Measurements from ENCODE around the gene PRRT2.
"Not testable (repeated sequence)": the region's sequence is repeated elsewhere in the genome, so short reads cannot be mapped to it uniquely, and the experiment has no call there.

Gene PRRT2

GRCh38 chr16:29812754-29813643, 1.0 kb downstream of the PRRT2 start:
- DNase-seq (ENCODE audit: low spot score), result no peak

- DNase-seq (ENCODE audit: low spot score), result no peak
Measured at GRCh38 chr16:29813644-29814562, 1.9 kb downstream of the PRRT2 start.

- no peak for DNase-seq (ENCODE audit: low spot score)
Measured at GRCh38 chr16:29814592-29814991, 2.6 kb downstream of the PRRT2 start.

GRCh38 chr16:29815032-29815721, 3.2 kb downstream of the PRRT2 start:
- no peak for DNase-seq (ENCODE audit: low spot score)

GRCh38 chr16:29815793-29816693, 4.0 kb downstream of the PRRT2 start, which contains the start of gene PAGR1:
PAGR1 (plus strand) TSS chr16:29816152; CDS start chr16:29816526, 374 bp downstream.
- peak; percentile 98 for DNase-seq (ENCODE audit: low spot score)

GRCh38 chr16:29816694-29817441, 4.9 kb downstream of the PRRT2 start:
- peak; percentile 40 for DNase-seq (ENCODE audit: low spot score)

- no peak for DNase-seq (ENCODE audit: low spot score)
Measured at GRCh38 chr16:29818082-29818481, 6.1 kb downstream of the PRRT2 start.

GRCh38 chr16:29819506-29819905, 7.5 kb downstream of the PRRT2 start:
- no peak for DNase-seq (ENCODE audit: low spot score)

GRCh38 chr16:29820271-29820701, 8.3 kb downstream of the PRRT2 start, which contains the start of gene MVP:
MVP (plus strand) TSS chr16:29820462; CDS start chr16:29830550, 10,088 bp downstream.
- peak; percentile 45 for DNase-seq (ENCODE audit: low spot score)

GRCh38 chr16:29820730-29821642, 9.0 kb downstream of the PRRT2 start:
- DNase-seq (ENCODE audit: low spot score), result no peak

- DNase-seq (ENCODE audit: low spot score), result no peak
Measured at GRCh38 chr16:29821643-29822115, 9.7 kb downstream of the PRRT2 start.

- DNase-seq (ENCODE audit: low spot score), result no peak
Measured at GRCh38 chr16:29824589-29825144, 12.7 kb downstream of the PRRT2 start.

GRCh38 chr16:29825145-29826044, 13.4 kb downstream of the PRRT2 start:
- DNase-seq (ENCODE audit: low spot score), result no peak

GRCh38 chr16:29826342-29826695, 14.3 kb downstream of the PRRT2 start:
- DNase-seq (ENCODE audit: low spot score), result no peak

GRCh38 chr16:29830774-29831173, 18.8 kb downstream of the PRRT2 start:
- no peak for DNase-seq (ENCODE audit: low spot score)

GRCh38 chr16:29831490-29831889, 19.5 kb downstream of the PRRT2 start:
- DNase-seq (ENCODE audit: low spot score), result no peak

GRCh38 chr16:29833219-29833618, 21.2 kb downstream of the PRRT2 start:
- not testable (repeated sequence) for DNase-seq (ENCODE audit: low spot score)

GRCh38 chr16:29834079-29834478, 22.1 kb downstream of the PRRT2 start:
- DNase-seq (ENCODE audit: low spot score), result no peak
